Smooth muscle cell (in vitro differentiated cells): Measurements from ENCODE around the gene MRNIP. TPM values are rescaled to one million over a fixed set of nuclear protein-coding genes. Genes with fewer than 3 reads are reported as not detected.

ENCODE experiments used
- DNase-seq: peaks from one replicate; lab custom pipeline; 2025; ENCODE audit not compliant: unreplicated experiment; lab: John Stamatoyannopoulos, UW
- H2AFZ ChIP-seq: fragments of 200-600 bp; sonication (generic); 2 replicates; pipeline ENCODE4 v1.6.0; 2016; ENCODE audit warnings: antibody characterized with exemption, low read depth, mild to moderate bottlenecking
- H3F3A ChIP-seq: fragments of 200-600 bp; sonication (generic); 2 replicates; pipeline ENCODE4 v1.6.0; 2017; ENCODE audit warnings: antibody characterized with exemption, low read depth
- H3K27ac ChIP-seq: fragments of 200-600 bp; sonication (generic); 2 replicates; pipeline ENCODE4 v1.5.1; 2016; ENCODE audit warnings: low read depth, mild to moderate bottlenecking
- H3K27me3 ChIP-seq: fragments of 200-600 bp; sonication (generic); 2 replicates; pipeline ENCODE4 v1.6.1; 2016; ENCODE audit warnings: low read depth, mild to moderate bottlenecking
- H3K36me3 ChIP-seq: fragments of 200-600 bp; sonication (generic); 2 replicates; pipeline ENCODE4 v1.5.1; 2016; ENCODE audit warnings: low read depth
- H3K4me1 ChIP-seq: fragments of 200-600 bp; sonication (generic); 2 replicates; pipeline ENCODE4 v1.5.1; 2016; ENCODE audit warnings: low read depth
- H3K4me2 ChIP-seq: fragments of 200-600 bp; sonication (generic); 2 replicates; pipeline ENCODE4 v1.6.0; 2016; ENCODE audit warnings: mild to moderate bottlenecking
- H3K4me3 ChIP-seq: fragments of 200-600 bp; sonication (generic); 2 replicates; pipeline ENCODE4 v1.5.1; 2016; ENCODE audit warnings: mild to moderate bottlenecking
- H3K79me2 ChIP-seq: fragments of 200-600 bp; sonication (generic); 2 replicates; pipeline ENCODE4 v1.6.0; 2016; ENCODE audit warnings: low read depth, mild to moderate bottlenecking
- H3K9ac ChIP-seq: fragments of 200-600 bp; sonication (generic); 2 replicates; pipeline ENCODE4 v1.6.0; 2016; ENCODE audit warnings: low read depth
- H3K9me3 ChIP-seq: fragments of 200-600 bp; sonication (generic); replicated peaks from 2 replicates; pipeline ENCODE4 v1.5.1; 2016; ENCODE audit warnings: low read depth
- H4K20me1 ChIP-seq: fragments of 200-600 bp; sonication (generic); 2 replicates; pipeline ENCODE4 v1.6.0; 2016; ENCODE audit warnings: low read depth
- WGBS: methylation state at CpG from one replicate; pipeline ENCODE4 v1.1.7; 2016; ENCODE audit warnings: low lambda C conversion rate; 5-methylcytosine and 5-hydroxymethylcytosine counted together
- polyA plus RNA-seq: library from polyadenylated mRNA; unstranded; fragments of >200 nt; fragmentation: Nextera tagmentation; extraction: Ambion mirVana; gene quantifications from 2 replicates; pipeline ENCODE4 v1.2.1, GENCODE V29; 2016
- total RNA-seq: library from RNA; depleted of rRNA; stranded (reverse); fragments of >200 nt; gene quantifications from 2 replicates; pipeline ENCODE4 v1.2.3, GENCODE V29; 2014
- TF ChIP-seq, protein P1 (sequence below): fragments of 200-600 bp; sonication (generic); IDR thresholded peaks from 2 replicates; pipeline ENCODE4 v1.5.1; 2017; ENCODE audit warnings: borderline replicate concordance, mild to moderate bottlenecking, antibody characterized with exemption; ENCODE audit not compliant: insufficient read depth, poor library complexity, severe bottlenecking

MRNIP gene
- total and polyA plus RNA-seq, 2 experiments from 2014 or later: 11.9 to 16.5 TPM

DNA sequence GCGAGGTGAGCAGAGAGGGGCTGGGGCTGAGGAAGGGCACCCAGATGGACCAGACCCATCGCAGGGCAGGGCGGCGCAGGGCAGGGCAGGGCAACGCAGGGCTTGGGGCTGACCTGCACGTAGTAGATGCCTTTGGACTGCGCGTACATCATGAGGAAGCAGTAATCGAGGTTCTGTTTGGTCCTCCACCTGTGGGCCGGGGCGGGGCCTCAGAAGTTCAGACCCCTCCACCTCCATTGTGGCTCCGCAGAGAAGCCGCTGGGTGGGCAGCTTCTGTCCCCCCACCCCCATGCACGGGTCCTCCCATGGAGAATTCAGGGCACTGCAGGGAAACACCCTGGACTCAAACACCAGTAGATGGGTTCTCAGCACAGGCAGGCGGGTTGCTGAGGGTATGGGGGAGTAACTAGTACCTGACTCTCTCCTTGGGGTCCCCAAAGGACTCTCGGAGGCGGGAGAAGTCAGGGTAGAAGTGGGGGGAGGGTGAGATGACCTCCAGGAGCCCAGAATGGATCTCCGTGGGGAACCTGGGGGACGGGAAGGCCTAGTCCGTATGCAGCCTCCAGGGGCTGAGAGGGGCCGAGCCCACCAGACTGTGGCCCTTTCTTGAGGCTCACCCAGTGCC lies 58.4 kb downstream of the MRNIP start:
- TF ChIP-seq, protein P1, sequence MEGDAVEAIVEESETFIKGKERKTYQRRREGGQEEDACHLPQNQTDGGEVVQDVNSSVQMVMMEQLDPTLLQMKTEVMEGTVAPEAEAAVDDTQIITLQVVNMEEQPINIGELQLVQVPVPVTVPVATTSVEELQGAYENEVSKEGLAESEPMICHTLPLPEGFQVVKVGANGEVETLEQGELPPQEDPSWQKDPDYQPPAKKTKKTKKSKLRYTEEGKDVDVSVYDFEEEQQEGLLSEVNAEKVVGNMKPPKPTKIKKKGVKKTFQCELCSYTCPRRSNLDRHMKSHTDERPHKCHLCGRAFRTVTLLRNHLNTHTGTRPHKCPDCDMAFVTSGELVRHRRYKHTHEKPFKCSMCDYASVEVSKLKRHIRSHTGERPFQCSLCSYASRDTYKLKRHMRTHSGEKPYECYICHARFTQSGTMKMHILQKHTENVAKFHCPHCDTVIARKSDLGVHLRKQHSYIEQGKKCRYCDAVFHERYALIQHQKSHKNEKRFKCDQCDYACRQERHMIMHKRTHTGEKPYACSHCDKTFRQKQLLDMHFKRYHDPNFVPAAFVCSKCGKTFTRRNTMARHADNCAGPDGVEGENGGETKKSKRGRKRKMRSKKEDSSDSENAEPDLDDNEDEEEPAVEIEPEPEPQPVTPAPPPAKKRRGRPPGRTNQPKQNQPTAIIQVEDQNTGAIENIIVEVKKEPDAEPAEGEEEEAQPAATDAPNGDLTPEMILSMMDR: no peak
- Histone ChIP-seq H3K4me1 (peaks cover 26% of the 10 kb centered on the region), H3K79me2 (peaks cover 18% of the 10 kb centered on the region), H4K20me1 (peaks cover 44% of the 10 kb centered on the region), H3K4me3 (no peak overlapping the region), H2AFZ (no peak overlapping the region), H3F3A (no peaks in the 10 kb centered on the region), H3K9me3 (no peaks in the 10 kb centered on the region), H3K27ac (no peak overlapping the region), H3K4me2 (no peak overlapping the region), H3K9ac (no peak overlapping the region), H3K36me3 (no peaks in the 10 kb centered on the region), H3K27me3 (no peaks in the 10 kb centered on the region)
- no peak for DNase-seq
- 97% methylated on average over 19 of the region's 21 CpGs for WGBS

DNA sequence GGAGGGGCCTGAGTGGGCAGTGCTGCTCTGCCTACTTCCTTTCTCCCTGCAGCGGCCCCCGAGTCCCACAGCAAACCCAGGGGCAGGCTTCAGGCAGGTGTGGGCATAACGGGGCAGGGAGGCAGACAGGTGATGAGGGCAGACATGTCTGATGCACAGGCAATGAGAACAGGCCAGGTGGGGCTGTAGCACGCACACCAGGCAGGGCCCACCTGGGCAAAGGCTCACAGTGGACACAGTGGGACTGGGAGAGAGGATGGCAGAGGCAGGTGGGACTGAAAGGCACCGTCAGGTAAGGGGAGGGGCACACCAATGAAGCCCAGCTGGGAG lies 59.0 kb downstream of the MRNIP start:
- Histone ChIP-seq H2AFZ (no peak overlapping the region), H3K4me2 (no peak overlapping the region), H3K9ac (no peak overlapping the region), H3K4me1 (peaks cover 25% of the 10 kb centered on the region), H3K9me3 (no peaks in the 10 kb centered on the region), H3F3A (no peaks in the 10 kb centered on the region), H4K20me1 (peaks cover 38% of the 10 kb centered on the region), H3K79me2 (peaks cover 12% of the 10 kb centered on the region), H3K4me3 (no peak overlapping the region), H3K36me3 (no peaks in the 10 kb centered on the region), H3K27ac (no peak overlapping the region), H3K27me3 (no peaks in the 10 kb centered on the region)
- DNase-seq: no peak
- WGBS: 94% methylated on average over 5 of the region's 5 CpGs
- TF ChIP-seq, protein P1: no peak

DNA sequence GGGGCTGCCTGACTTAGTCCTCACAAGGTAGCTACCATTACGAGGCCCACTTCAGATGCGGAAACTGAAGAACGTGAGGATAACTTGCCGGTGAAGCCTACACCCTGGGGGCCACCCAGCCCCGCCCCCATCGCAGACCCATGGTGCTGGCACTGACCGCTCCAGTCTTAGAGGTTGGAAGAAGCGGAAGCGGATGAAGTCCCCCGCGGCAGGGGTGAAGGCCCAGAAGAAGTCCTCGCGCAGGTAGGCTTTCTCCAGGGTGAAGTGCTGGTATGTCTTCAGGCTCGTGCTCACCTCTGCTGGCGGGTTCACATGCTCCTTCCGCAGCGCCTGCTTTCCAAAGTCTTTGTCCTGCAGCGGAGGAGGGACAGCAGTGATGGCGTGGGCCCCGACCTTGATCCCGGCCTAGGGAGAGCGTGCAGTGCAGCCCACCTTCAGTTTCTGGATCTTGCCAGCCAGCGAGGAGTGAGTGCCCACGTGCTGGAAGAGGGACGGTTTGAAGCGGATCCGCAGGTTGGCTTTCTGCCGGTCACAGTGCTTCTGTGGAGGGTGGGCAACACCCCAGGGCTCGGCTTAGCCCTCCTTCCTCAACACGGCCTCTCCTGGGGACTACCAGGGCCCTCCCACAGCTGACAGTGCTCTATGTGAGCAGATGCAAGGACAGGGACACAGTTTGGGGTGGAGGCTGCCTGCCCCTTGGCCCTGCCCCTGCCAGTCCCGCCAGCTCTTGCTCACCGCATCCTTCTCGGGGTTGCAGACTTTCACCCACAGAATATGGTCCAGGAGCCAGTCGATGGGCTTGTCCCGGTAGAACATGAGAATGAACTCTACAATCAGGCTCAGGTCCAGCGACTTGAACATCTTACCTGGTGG lies 59.6 kb downstream of the MRNIP start:
- 98% methylated on average over 36 of the region's 36 CpGs for WGBS
- H3K4me3 ChIP-seq: no peak overlapping the region
- no peak overlapping the region for H3K4me2 ChIP-seq
- H3F3A ChIP-seq: no peaks in the 10 kb centered on the region
- no peak for DNase-seq
- H3K79me2 ChIP-seq: peaks cover 6% of the 10 kb centered on the region
- H3K4me1 ChIP-seq: peaks cover 21% of the 10 kb centered on the region
- H2AFZ ChIP-seq: no peak overlapping the region
- H3K27ac ChIP-seq: no peak overlapping the region
- TF ChIP-seq, protein P1: no peak
- H4K20me1 ChIP-seq: peaks cover 32% of the 10 kb centered on the region
- H3K9ac ChIP-seq: no peak overlapping the region
- no peaks in the 10 kb centered on the region for H3K9me3 ChIP-seq
- H3K27me3 ChIP-seq: no peaks in the 10 kb centered on the region
- H3K36me3 ChIP-seq: no peaks in the 10 kb centered on the region
